Urinary bladder (tissue), 4 donors: ENCODE results near the gene HIVEP1. TPM values are rescaled to one million over a fixed set of nuclear protein-coding genes. Genes with fewer than 3 reads are reported as not detected.

ENCODE experiments used
- DNase-seq: peaks from one replicate; pipeline ENCODE4 v3.0.0-alpha.2; 2015; ENCODE audit errors: extremely low spot score
- H3K27ac ChIP-seq: one replicate; pipeline ENCODE4 v1.5.1; 2013; ENCODE audit warnings: low read depth, mild to moderate bottlenecking, moderate library complexity
- H3K36me3 ChIP-seq: one replicate; pipeline ENCODE4 v1.6.1; 2013; ENCODE audit warnings: mild to moderate bottlenecking, moderate library complexity; ENCODE audit not compliant: insufficient read depth
- H3K4me1 ChIP-seq: one replicate; pipeline ENCODE4 v1.6.1; 2013; ENCODE audit warnings: mild to moderate bottlenecking, moderate library complexity; ENCODE audit not compliant: insufficient read depth
- H3K4me3 ChIP-seq: one replicate; pipeline ENCODE4 v1.5.1; 2013; ENCODE audit warnings: low read depth, low read length
- WGBS: extraction: QIAGEN DNeasy Blood & Tissue Kit; methylation state at CpG from one replicate; pipeline ENCODE4 v1.1.7; 2013; 5-methylcytosine and 5-hydroxymethylcytosine counted together
- polyA plus RNA-seq: library from polyadenylated mRNA; stranded (reverse); fragments of 200-250 nt; gene quantifications from one replicate; pipeline ENCODE4 v1.2.3, GENCODE V29; 2013
- total RNA-seq: library from RNA; depleted of rRNA; stranded (reverse); fragments of >200 nt; gene quantifications from one replicate; pipeline ENCODE4 v1.2.3, GENCODE V29; 2014
- donor health status: healthy with polysubstance abuse.
- donor health status: healthy.

The HIVEP1 gene
- total and polyA plus RNA-seq, 2 donors = 11.8 to 38.5 TPM

GRCh38 chr6:12032783-12033573, 20.9 kb downstream of the HIVEP1 start:
- DNase-seq = no peak
- H3K4me1 ChIP-seq = no peaks in the 10 kb centered on the region
- no peaks in the 10 kb centered on the region for H3K36me3 ChIP-seq
- H3K27ac ChIP-seq = no peak overlapping the region
- H3K4me3 ChIP-seq = no peak overlapping the region
- 64% methylated on average over 8 of the region's 8 CpGs for WGBS

- Histone ChIP-seq H3K36me3 (no peaks in the 10 kb centered on the region), H3K27ac (no peak overlapping the region), H3K4me3 (no peak overlapping the region), H3K4me1 (no peaks in the 10 kb centered on the region)
- DNase-seq = no peak
- WGBS = 42% methylated on average over 4 of the region's 4 CpGs
Measured at GRCh38 chr6:12033770-12034169, 21.7 kb downstream of the HIVEP1 start.

- Histone ChIP-seq H3K4me1 (no peaks in the 10 kb centered on the region), H3K27ac (no peak overlapping the region), H3K36me3 (no peaks in the 10 kb centered on the region), H3K4me3 (no peak overlapping the region)
- WGBS = 73% methylated on average over 3 of the region's 3 CpGs
- DNase-seq = no peak
Measured at GRCh38 chr6:12034349-12034748, 22.2 kb downstream of the HIVEP1 start.

DNA sequence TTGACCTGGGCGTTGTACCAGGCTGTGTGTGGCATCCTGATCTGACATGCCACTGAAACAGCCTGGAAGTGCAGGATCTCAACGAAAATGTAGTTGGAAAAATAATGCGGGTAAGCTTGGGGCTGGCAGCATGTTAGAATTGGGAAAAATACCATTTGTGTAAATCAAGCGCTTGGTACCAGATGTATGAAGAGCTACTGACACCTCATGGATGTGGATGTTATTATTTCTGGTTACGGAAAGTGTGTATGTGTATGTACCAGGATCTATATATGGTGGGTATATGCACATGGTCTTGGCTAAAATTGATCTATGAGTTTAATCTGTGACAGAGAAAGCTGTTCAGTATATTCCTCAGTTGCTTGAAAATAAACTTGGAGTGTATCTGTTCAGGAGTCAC, 22.7 kb downstream of the HIVEP1 start:
- no peaks in the 10 kb centered on the region for H3K36me3 ChIP-seq
- no peak for DNase-seq
- H3K4me3 ChIP-seq = no peak overlapping the region
- no peaks in the 10 kb centered on the region for H3K4me1 ChIP-seq
- 84% methylated on average over 5 of the region's 5 CpGs for WGBS
- H3K27ac ChIP-seq = no peak overlapping the region

DNA sequence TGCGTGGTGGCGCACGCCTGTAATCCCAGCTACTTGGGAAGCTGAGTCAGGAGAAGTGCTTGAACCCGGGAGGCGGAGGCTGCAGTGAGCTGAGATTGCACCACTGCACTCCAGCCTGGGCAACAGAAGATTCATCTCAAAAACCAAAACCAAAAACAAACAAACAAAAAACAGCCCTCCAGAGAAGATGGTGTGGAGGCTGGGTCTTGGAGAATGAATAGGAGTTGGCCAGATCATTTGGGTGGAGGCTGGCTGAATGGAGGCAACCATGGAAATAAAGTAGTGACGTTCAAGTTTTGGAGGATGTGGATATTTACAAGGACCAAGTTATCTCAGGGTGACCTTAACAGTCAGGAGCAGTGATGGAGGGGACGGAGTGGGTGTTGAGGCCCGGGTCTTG, 24.7 kb downstream of the HIVEP1 start:
- Histone ChIP-seq H3K36me3 (no peaks in the 10 kb centered on the region), H3K4me1 (no peaks in the 10 kb centered on the region), H3K27ac (no peak overlapping the region), H3K4me3 (no peak overlapping the region)
- DNase-seq = no peak
- 92% methylated on average over 8 of the region's 8 CpGs for WGBS

GRCh38 chr6:12037798-12038197, 25.7 kb downstream of the HIVEP1 start:
- Histone ChIP-seq H3K36me3 (no peaks in the 10 kb centered on the region), H3K27ac (no peak overlapping the region), H3K4me3 (no peak overlapping the region), H3K4me1 (no peaks in the 10 kb centered on the region)
- no peak for DNase-seq
- 76% methylated on average over 6 of the region's 6 CpGs for WGBS

- WGBS = 83% methylated on average over 12 of the region's 12 CpGs
- Histone ChIP-seq H3K4me1 (no peaks in the 10 kb centered on the region), H3K4me3 (no peak overlapping the region), H3K27ac (no peak overlapping the region), H3K36me3 (no peaks in the 10 kb centered on the region)
- DNase-seq = no peak
Measured at GRCh38 chr6:12039540-12040459, 27.7 kb downstream of the HIVEP1 start.

DNA sequence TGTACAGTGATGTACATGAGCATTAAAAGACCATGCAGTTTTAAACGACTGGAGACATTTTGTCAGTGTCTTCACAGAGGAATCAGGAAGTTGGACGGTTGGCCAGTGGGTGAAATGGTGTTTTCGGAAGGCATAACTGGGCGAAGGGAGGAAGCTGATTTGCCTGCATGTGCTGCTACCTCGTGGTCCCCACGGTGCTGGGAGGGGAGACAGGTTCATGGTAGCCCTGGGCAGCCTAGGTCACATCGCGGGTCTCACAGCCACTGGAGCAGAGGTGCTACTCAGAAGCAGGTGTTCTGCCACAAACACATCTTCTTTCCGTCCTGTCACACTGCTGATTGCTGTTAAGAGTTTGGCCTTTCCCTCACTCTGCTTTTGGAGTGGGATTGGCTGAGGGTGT, 35.2 kb downstream of the HIVEP1 start:
- Histone ChIP-seq H3K36me3 (no peaks in the 10 kb centered on the region), H3K4me3 (no peak overlapping the region), H3K27ac (no peak overlapping the region), H3K4me1 (no peaks in the 10 kb centered on the region)
- DNase-seq = no peak
- 88% methylated on average over 9 of the region's 9 CpGs for WGBS

DNA sequence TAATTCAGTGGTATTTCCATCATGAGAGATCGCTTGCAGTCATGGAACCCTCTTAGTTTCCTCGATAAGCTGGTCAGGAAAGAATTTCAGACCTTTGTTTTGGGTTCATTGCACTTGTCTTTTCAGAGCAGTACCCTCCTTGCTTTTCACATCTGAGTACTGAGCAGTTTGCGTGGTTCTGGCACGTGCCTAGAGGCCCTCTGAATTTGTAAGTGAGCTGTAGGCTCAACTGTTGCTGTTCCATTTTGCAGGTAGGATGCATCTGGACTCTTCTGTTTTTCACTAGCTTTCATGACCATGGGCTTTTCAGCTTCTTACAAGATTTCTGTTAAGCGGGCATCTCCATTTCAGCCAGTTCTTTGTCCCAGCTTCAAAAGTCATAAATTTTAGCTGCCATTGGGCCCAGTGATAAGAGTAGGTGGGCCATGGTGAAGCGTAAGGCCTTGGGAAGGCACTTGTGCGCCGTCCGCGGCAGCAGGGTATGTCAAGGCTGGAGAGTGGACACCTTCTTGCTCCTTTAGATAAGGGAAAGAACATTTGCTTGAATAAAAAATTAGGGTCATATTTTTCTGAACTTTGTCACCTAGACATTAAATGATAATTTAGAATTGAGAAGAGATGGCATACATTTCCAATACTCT, 35.8 kb downstream of the HIVEP1 start:
- no peak for DNase-seq
- Histone ChIP-seq H3K36me3 (no peaks in the 10 kb centered on the region), H3K4me3 (no peak overlapping the region), H3K27ac (no peak overlapping the region), H3K4me1 (no peaks in the 10 kb centered on the region)
- WGBS = 93% methylated on average over 10 of the region's 10 CpGs

- Histone ChIP-seq H3K4me1 (no peaks in the 10 kb centered on the region), H3K4me3 (no peak overlapping the region), H3K36me3 (no peaks in the 10 kb centered on the region), H3K27ac (no peak overlapping the region)
- DNase-seq = no peak
- 81% methylated on average over 2 of the region's 2 CpGs for WGBS
Measured at GRCh38 chr6:12048609-12049008, 36.5 kb downstream of the HIVEP1 start.

DNA sequence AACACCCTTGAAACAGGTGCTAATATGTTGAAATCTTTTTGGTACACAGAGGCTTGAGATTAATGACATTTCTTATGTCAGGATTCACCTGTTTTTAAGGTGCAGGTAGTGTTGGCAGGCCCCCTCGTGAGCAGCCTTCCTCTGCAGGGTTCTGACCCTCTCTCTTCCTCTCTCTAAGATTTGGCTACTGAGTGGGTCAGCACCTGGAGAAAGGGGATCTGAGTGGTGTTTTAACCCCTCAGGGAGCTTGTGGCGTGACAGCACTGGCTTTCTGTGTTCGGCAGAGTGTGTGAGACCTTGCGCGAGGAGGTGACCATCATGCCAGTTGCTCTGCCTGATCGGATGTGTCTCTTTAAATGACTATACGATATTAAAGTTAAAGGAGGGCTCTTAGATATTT, 37.1 kb downstream of the HIVEP1 start:
- no peaks in the 10 kb centered on the region for H3K4me1 ChIP-seq
- H3K4me3 ChIP-seq = no peak overlapping the region
- DNase-seq = no peak
- no peaks in the 10 kb centered on the region for H3K36me3 ChIP-seq
- no peak overlapping the region for H3K27ac ChIP-seq
- WGBS = 93% methylated on average over 7 of the region's 7 CpGs

GRCh38 chr6:12051861-12052368, 39.8 kb downstream of the HIVEP1 start:
- no peaks in the 10 kb centered on the region for H3K4me1 ChIP-seq
- no peak overlapping the region for H3K27ac ChIP-seq
- no peak for DNase-seq
- 58% methylated on average over 4 of the region's 4 CpGs for WGBS
- no peak overlapping the region for H3K4me3 ChIP-seq
- no peaks in the 10 kb centered on the region for H3K36me3 ChIP-seq

- Histone ChIP-seq H3K27ac (no peak overlapping the region), H3K4me1 (no peaks in the 10 kb centered on the region), H3K36me3 (no peaks in the 10 kb centered on the region), H3K4me3 (no peak overlapping the region)
- DNase-seq = no peak
- WGBS = 73% methylated on average over 5 of the region's 5 CpGs
Measured at GRCh38 chr6:12058172-12058961, 46.3 kb downstream of the HIVEP1 start.
